Epithelial cell of proximal tubule (primary cell): ENCODE results near the gene MEF2C. TPM values are rescaled to one million over a fixed set of nuclear protein-coding genes. Genes with fewer than 3 reads are reported as not detected.

ENCODE experiments used
- DNase-seq: peaks from one replicate; pipeline ENCODE4 v3.0.0-alpha.2; 2011; ENCODE audit warnings: low read depth
- H3K4me3 ChIP-seq: 2 replicates; pipeline ENCODE4 v1.5.1; 2011; ENCODE audit warnings: low read depth, mild to moderate bottlenecking, low read length
- CTCF ChIP-seq: conservative IDR thresholded peaks from 2 replicates; pipeline ENCODE4 v1.5.1; 2012; ENCODE audit warnings: low read depth, mild to moderate bottlenecking, low read length
- total RNA-seq: library from RNA; depleted of rRNA; stranded (reverse); fragments of >200 nt; gene quantifications from 2 replicates; pipeline ENCODE4 v1.2.3, GENCODE V29; 2015

MEF2C gene
- total RNA-seq, 1 donor from 2014 or later, result 6.3 TPM

DNA sequence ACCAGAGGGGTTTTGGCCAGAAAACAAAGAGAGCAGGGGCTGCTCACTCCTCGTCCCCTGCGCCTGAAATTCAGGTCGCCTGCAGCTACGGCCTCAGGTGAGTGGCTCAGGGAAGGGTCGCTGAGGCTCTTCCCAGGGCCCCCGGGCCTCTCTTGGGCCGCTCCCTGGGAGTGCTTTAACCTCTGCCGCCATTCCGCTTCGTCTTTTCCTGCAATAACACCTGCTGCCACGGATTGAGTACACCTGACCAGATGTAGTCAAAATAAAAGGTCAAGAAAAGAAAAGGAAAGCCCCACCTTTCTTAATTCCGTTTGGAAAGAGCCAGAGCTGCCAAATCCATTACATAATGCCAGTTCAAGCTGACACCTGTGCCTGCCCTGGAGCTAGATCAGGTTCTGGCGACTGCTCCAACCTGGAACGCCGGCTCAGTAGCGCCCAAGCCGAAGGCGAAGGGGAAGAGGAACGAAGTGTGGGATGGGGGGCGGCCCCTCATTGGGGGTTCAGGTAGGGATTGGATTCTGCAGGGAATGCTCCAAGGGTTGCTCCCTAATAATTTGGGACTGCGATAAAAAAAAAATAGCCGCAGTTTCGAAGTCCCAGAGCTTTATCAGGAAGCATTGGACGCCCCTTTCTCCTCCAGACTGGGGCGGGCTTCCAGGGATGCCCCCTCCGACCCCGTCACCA, 193.9 kb downstream of the MEF2C start:
- no peak overlapping the region for H3K4me3 ChIP-seq
- DNase-seq, result no peak
- no peak for TF ChIP-seq CTCF

DNA sequence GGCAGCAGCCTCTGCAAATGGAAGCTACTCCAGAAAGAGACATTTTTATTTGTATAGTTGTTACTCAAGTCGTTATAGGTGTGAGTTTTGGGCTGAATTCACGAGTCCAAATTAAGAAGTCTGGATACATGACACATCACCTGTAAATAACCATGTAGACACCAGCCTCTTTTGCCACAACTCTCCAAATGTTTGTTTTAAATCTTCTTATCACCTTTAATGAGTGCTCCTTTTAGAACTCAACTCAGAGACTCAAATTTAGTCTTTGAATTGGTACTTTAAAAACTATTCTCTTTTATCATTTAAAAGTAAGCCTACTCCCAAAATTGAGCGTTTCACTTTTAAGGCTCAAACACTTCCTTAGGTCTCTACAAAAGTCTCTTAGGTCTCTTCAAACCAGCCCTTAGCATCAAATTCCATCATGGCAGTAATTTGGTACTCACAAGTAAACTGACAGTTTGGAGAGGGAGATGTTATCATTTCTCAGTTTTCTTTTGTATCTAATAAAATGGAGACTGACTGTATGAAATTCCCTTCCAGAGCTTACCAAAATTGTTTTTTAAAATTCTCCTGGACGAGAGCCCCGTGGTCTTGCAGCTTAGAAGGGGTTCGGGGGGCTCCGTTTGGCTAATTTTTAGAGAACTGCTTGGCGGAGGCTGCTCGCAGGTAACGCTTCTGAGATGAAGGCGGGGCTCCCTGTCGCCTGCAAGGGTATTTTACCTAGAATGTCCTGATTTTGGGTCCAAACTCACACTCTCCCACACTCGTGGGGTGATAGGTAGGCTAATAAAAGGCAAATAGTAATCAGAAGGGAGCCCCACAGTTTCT, 194.6 kb downstream of the MEF2C start:
- TF ChIP-seq CTCF, result no peak
- DNase-seq, result no peak
- no peak overlapping the region for H3K4me3 ChIP-seq

- no peak for DNase-seq
- H3K4me3 ChIP-seq, result no peak overlapping the region
- TF ChIP-seq CTCF, result no peak
Observed at GRCh38 chr5:88687373-88687911, 195.5 kb downstream of the MEF2C start.

- no peak for TF ChIP-seq CTCF
- no peak for DNase-seq
- H3K4me3 ChIP-seq, result no peak overlapping the region
Observed at GRCh38 chr5:88686726-88687125, 196.3 kb downstream of the MEF2C start.

DNA sequence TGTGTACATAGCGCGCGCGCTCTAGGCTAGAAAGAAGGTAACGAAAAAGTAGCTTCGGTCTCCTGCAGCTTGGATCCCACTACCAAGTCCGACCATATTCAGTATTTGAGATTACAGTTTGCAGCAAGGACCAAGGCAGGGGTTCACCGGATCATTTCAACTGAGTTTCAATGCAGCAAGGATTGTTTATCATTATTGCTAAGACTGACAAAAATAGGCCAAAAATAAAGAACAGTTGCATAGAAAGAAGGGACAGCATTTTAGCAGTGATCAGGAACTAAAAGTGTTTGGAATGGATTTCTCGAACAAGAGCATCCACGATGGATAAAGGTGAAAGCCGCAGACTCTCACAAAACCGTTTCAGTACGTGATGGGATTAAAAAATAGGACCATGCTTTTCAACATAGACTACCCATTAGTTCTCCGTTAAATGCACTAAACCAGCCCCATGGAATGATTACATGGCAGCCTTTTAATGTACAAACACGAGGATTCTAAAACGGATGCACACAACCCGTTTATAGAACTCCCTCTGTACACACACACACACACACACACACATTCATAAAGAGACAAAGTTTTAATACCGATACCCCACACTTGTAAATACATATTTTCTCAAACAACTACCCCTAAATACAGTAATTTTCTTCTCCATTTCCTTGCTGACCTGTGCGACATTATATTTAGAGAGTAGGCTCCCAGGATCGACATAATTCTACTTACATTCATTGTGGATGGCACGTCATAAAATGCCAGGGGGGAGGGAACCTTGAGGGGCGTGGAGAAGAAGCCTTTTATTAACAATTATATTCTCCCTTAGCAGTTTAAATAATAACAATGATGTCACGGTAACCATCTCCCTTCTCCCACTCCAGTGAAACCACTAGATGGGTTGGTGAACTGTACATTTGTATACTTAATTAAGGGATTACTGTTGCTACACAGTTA, 197.1 kb downstream of the MEF2C start:
- TF ChIP-seq CTCF, result no peak
- no peak overlapping the region for H3K4me3 ChIP-seq
- DNase-seq, result no peak

GRCh38 chr5:88683506-88684135, 199.4 kb downstream of the MEF2C start:
- H3K4me3 ChIP-seq, result no peak overlapping the region
- DNase-seq, result no peak
- peak; percentile 8 for TF ChIP-seq CTCF
